Stimulated activated CD8-positive, alpha-beta memory T cell treated with anti-CD3 and anti-CD28 coated beads, Interleukin-12 subunit alpha, Interleukin-12 subunit beta, amount 100 ng/mL, for 1 hour (primary cell): ENCODE data around the gene SLC12A5.

ENCODE experiments used
- DNase-seq: peaks from one replicate; pipeline ENCODE4 v3.0.0-alpha.2; 2020; ENCODE audit warnings: low read depth

Gene SLC12A5

DNA sequence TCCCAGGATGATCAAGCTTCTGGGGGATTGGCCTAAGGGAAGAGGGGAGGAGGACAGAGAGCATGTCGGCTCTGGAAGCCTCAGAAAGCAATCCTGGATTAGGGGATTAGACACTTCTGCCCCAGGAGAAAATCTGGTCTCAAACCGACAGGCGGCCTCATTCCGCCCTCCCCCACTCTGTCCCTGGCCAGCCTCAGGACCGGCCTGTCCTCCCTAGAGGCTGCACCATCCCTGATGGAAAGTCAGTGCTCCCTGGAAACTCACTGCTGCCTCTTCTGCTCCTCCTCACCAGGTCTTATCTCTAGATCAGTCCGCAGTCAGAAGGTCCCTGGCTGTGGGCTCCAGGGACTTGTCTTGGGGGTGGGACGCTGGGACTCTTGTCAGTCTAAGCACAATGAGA, 905 bp upstream of the SLC12A5 start:
- no peak for DNase-seq

DNA sequence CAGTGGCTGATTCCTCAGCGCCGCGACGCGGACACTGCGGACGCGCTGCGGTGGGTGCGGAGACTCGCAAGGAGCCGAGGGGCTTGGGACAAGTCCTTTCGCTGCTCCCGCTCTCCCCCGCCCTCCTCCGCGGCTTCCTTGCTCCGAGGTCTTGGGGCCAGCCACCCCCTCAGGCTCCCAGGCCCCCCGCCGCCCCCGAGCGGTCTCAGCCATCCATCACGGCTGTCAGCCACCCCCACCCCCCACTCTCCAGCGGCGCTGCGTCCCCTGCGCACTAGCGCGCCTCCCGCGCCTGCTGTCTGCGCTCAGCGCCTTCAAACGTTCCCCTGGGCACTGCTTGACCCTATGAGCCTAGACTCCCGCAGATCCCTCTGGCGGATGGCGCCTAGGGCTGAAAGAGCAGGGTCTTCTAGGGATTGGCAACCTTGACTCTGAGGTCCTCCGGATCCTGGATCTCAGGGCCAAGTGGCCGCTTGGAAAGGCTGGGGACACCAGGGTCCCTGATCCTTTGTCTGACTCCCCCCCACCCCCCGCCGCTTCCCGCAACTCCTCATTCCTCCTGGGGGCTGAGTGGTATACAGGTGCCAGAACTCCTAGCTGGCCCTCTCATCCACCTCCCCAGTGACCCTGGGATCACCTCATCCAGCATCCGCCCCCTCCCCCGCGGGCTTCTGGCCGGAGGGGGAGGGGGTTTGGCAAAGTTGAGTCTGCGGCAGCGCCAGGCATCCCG, 1.4 kb downstream of the SLC12A5 start:
- DNase-seq: no peak

DNA sequence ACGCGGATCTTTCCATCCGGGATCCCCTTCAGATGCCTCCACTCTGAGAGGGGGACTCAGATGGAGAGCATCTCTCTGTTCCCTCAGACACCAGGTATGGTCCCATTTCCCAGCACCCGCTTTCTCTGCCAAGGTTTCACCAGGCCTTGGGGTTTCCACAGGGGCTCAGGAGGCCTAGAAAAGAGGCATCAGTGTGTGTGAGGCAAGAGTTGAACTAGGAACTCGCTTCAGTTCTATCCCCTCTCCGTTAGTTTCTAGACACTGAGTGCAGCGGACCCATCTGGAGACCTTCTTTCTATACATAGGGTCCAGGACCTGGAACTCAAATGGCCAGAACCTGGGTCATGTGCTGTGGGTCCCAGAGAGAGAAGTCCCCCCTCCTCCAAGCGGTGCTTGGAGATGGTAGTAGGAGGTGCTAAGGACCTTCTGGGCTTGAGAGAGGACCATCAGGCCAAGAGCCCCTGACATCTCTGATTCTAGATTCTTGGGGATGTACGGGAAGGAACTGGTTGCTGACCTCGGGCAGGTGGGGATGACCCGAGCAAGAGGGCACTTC, 2.1 kb downstream of the SLC12A5 start:
- DNase-seq: no peak

DNA sequence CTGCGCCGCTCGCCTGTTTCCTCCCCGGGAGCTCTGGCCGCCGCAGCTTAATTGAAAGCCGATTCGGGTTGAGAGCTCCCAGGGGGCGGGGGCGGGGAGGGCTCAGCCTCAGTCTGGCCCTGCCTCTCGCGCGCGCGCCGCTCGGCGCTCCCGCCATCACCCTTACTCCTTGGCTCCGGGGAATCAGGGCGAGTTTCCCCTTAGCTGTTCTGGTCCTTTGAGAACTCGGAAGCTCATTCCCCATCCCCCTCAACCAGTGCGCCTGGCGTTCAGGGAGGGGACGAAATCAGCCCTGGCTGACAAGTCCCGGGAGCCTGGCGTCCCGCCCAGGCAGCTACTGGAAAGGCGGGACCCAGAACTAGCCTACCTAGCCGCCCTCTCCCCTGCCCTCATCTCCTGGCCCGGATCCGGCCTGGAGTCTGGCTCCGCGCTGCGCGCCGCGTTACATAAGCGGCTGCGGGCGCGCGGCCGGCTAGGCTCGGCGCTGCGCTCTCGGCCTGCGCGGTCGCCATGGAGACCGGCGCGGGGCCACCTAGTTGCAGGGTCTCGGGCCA, 2.8 kb downstream of the SLC12A5 start:
- DNase-seq: no peak

DNA sequence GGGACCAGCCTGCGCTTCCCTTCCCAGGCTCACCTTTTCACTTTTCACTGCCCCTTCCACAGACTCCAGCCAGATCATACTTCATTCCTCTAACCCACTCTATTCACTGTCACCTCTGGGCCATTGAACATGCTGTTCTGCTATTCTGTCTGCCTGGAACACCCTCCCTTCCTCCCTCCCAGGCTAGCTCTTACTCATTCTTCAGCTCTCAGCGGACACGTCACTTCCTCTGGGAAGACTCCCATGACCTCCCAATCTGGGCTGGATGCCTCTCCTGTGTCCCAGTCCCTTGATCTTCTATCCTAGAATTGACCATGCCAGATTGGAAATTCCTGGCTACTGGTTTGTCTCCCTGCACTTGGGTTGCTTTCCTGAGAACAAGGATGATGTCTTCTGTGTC, 5.0 kb downstream of the SLC12A5 start:
- no peak for DNase-seq

DNA sequence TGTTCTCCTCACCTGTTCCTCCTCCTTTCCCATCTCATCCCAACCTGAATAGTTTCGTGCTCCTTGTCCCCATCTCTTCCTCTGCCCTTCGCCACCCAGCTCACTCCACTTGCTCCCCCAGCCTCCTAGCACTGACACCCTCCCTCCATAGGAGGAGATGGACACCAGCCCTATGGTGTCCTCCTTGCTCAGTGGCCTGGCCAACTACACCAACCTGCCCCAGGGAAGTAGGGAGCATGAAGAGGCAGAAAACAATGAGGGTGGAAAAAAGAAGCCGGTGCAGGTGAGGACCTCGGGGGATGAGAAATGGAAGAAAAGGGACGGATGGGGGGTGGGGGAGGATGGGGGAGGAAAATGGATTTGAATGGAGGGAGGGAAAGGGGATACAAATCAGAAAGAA, 6.2 kb downstream of the SLC12A5 start:
- DNase-seq: no peak

DNA sequence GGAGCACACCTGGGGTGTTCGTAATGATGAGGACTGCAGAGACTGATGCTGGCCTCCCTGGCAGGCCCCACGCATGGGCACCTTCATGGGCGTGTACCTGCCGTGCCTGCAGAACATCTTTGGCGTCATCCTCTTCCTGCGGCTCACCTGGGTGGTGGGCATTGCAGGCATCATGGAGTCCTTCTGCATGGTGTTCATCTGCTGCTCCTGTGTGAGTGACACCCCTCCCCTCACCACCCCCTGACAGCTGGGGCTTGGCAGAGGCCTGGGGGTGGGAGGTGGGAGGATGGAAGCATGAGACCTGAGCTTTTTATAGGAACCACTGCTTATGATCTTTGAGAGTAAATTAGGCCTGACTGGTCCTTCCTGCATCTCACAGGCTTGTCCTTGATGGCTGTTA, 6.7 kb downstream of the SLC12A5 start:
- DNase-seq: no peak

DNA sequence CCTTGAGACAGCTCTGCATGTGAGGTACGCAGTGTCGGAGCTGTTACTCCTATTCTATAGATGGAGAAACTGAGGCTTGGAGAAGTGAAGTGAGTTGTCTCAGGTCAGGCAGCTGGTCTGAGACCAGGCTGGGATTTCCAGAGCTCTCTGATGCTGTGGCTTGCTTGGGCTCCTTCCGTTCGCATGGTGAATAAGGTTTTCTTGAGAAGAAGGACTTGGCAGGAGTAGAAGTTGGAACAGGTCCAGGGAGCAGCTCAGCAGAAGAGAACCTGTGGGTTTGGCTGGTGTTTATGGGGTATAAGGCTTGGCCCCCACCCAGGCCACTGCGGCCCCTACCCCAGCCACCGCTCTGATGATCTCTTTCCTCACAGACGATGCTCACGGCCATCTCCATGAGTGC, 7.4 kb downstream of the SLC12A5 start:
- DNase-seq: no peak

DNA sequence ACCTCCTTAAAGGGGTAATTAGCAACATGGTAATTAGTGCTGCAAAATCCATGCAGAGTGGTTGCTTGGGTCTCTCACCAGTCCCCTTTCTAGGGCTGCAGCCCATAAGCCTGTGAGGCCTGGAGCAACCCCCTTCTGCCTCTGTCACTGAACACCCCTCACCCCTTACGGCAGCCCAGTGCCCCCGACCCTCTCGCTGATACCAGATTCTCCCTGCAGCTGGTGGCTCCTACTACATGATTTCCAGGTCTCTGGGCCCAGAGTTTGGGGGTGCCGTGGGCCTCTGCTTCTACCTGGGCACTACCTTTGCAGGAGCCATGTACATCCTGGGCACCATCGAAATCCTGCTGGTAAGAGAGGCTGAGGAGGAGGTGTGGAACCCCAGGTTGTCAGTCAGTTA, 8.0 kb downstream of the SLC12A5 start:
- DNase-seq: no peak

DNA sequence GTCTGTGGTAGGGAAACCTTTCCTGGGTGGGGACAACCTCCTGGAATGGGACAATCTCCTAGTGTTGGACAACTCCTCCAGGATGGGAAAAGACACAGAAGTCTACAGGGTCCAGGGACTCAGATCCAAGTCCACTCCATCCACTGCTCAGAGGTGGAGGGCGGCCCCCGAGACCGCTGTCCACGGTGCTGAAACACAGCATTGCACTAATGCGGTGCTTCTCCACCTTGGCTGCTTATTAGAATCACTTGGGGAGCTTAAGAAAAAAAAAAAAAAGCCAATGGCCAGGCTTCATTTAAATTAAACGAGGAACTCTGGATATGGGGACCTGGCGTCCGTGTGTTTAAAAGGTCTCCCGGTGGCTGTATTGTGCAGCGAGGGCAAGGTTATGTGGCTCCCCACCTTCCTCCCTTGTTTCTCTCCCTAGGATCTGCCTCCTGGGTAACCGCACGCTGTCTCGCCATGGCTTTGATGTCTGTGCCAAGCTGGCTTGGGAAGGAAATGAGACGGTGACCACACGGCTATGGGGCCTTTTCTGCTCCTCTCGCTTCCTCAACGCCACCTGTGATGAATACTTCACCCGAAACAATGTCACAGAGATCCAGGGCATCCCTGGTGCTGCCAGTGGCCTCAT, 12.0 kb downstream of the SLC12A5 start:
- DNase-seq: peak; percentile 15

DNA sequence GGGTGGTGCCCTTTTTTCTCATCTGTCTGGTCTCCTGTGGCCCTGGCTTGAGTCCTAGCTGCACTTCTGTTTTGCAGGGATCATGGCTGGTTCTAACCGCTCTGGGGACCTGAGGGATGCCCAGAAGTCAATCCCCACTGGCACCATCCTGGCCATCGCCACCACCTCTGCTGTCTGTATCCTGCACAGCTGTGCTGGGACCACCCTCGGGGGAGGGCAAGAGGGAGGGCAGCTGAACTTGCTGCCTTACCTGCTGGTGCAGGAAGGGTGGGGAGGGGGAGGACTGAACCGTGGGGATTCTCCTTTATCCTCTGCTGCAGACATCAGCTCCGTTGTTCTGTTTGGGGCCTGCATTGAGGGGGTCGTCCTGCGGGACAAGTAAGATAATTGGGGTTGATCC, 14.5 kb downstream of the SLC12A5 start:
- no peak for DNase-seq

DNA sequence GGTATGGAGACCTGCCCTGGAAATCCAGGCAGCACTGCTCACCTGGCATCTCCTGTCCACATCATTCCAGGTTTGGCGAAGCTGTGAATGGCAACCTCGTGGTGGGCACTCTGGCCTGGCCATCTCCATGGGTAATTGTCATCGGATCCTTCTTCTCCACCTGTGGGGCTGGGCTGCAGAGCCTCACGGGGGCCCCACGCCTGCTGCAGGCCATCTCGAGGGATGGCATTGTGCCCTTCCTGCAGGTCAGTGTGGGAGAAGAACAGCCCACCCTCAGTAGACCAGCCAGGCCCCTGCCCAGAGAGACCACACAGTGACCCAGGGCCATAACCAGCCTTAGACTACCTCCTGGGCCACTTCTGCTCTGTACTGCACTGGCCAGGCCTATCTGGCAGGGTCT, 15.9 kb downstream of the SLC12A5 start:
- DNase-seq: no peak

DNA sequence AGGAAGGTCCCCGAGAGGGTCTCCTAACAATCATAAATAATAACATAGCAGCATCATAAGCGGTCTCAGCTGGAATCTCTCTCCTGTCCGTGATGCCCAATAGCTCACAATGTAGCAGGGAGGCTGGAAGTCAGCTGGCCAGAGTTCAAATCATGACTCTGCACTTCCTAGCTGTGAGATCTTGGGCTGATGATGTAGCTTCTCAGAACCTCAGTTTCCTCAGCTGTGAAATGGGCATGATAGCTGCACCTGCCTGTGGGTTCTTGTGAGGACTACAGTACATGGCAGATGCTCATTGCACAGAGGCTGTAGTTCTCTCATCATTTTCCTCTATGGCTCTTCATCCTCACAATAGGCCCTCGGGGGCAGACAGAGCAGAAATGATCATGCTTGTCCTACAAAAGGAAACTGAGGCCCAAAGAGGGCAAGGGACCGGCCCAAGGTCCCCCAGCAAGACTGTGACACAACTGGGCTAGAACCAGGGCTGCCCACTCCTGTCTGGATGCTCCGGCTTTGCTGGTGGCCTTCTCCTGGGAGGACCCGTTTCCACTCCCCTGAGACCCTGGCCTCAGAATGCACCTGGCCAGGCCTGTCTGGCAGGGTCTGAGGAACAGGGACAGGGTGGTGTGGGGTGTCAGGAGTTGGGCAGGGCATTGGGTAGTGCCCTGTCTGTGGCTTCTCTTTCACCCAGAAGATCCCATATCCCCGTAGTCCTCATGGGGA, 17.7 kb downstream of the SLC12A5 start:
- no peak for DNase-seq

DNA sequence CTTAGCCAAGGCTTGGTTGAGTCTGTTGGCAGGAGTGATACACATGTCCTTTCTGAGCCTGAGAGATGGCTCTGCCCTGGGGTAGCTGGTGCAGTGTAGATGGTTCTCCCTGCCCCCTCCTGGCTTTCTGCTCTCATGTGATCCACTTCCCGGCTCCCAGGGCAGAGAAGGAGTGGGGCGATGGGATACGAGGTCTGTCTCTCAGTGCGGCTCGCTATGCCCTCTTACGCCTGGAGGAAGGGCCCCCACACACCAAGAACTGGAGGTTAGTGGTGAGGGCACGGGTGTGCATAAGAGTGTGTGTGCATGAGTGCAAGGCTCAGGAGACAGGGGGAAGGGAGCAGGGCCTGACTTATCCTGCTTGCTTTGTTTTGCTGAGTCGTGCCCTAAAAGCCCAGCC, 18.8 kb downstream of the SLC12A5 start:
- no peak for DNase-seq

DNA sequence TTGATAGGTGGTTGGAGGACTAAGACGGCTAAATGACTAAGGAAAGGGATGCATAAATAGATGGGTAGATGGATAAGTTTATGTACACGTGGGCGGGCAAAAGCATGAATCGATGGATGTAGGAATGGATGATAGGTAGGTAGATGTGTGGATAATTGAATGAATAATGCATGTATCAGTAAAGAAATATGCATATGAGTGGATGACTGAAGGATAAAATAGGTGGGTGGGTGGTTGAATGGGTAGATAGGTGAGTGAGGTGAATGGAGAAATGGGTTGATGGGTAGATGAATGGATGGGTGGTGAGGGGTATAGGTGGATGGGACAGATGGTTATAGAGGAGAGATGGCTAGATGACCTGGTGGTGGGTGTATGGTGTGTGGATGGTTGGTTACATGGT, 20.2 kb downstream of the SLC12A5 start:
- no peak for DNase-seq

DNA sequence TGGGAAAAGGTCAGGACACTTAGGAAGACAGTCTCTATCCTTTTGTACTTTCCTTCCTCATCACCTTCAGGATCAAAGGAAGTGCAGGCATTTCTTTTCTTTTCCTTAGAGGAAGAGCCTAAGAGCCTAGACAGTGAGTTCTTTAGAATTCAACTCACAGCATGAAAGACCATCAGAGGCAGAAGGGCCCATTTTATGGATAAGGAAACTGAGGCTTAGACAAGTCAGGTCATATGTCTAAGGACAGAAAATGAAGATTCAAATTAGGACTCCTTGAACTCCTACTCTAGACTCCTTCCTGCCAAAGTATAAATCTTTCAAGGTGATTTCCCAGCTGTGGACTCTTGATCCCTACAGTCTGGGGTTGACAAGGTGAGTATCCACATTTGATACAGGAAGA, 20.8 kb downstream of the SLC12A5 start:
- no peak for DNase-seq

DNA sequence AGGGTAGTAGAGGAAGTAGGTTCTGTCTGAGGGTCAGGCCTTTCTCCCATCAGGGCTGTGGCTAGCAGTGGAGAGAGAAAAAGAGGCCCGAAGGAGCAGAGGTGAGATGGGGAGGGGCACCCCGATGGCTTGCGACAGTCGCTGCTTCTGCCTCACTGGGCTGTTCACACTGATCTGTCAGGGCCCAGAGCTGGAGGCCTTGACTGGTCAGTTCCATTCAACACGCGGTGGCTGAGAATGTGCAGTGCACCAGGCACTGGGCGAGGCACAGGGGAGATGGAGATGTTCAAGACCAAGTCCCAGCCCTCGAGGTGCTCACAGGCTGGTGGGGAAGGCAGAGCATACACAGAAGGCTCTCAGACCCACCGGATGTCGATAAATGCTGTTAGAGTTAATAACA, 21.4 kb downstream of the SLC12A5 start:
- no peak for DNase-seq

DNA sequence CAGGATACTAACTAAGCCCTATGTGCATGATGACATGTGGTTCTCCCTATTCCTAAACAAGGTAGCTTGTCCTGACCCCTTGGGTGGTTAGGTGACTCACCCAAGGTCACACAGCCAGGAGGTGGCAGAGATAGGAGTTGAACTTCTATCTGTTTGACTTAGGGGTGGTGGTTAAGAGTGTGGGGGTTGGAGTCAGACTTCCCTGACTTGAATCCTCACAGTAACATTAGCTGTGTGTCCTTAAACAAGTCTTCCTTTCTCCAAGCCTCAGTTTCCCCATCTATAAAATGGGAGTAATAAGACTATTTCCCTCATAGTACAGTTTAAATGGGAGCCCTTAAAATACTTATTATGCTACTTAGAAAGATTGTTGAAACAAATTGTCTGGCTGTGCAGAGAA, 21.9 kb downstream of the SLC12A5 start:
- no peak for DNase-seq

DNA sequence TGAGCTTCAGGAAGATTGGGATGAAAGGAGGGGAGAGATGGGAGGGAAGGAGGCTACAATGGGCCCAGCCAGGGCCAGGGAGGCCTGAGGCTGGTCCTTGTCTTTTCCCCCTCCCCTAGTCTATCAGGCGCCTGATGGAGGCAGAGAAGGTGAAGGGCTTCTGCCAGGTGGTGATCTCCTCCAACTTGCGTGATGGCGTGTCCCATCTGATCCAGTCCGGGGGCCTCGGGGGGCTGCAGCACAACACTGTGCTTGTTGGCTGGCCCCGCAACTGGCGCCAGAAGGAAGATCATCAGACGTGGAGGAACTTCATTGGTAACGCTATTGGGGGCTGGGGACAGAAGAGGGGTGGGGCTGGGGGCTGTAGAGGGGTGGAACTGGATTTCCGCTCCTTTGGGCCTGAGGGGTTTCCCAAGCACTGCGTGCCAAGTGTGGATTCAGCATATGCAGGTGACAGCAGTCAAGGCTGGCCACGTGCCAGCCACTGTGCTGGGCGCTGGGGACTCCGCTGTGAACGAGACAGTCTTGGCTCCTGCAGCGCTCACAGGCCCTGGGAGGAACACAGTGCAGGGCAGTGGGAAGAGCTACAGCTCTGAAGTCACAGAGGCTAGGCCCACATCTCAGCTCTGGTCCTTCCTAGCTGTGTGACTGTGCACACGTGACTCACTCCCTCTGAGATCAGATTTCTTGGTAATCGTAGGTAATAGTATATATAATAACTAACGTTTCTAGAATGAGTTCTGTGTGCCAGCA, 22.7 kb downstream of the SLC12A5 start:
- no peak for DNase-seq

DNA sequence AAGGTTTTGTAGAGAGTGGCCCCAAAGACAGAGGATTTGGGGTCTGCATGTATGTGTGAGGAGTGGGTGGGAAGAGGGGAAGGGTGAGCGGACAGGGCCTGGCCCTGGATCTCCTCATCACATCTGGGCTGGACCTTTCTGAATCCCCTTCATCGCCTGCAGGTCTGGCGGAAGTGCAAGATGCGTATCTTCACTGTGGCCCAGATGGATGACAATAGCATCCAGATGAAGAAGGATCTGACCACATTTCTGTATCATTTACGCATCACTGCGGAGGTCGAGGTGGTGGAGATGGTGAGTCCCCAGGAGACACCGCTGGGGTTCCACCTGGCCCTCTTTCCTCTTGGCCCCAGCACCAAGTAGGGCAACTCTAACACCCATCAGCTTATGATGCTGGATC, 24.4 kb downstream of the SLC12A5 start:
- DNase-seq: no peak

DNA sequence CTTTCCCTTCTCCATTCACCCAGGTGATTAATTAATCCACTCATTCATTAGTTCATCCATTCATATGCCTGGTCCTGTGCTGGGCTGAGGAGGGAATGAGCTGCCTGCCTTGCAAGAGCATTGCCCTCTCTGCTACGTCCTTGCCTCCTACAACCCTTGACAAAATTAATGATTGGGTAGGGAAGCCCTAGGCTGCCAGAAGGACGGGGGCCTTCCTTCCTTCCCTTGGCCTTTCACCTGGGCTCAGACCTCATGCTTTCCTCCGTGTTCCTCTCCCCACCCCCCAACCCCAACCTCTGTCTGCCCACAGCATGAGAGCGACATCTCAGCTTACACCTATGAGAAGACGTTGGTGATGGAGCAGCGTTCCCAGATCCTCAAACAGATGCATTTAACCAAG, 25.6 kb downstream of the SLC12A5 start:
- DNase-seq: no peak

DNA sequence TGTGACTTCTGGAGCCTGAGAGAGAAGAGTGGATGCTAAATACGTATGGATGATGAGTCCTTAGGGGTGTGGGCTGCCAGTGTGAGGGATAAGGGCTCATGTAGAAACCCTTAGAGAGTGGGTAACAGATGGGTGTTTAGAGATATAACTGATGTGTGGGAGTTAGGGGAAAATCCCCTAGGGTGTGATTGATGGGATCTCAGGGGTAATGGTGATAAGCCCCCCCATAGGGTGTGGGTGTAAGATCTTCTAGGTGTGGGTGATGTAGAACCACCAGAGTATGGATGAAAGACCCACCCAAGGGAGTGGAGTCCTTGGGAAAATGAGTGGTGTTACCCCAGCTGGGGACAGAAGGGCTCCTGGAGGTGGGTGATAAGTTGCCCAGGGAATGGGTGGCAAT, 26.3 kb downstream of the SLC12A5 start:
- DNase-seq: no peak
